Astrocyte of the cerebellum (primary cell): ENCODE measurements around the gene FOXP1.

Experiments
- DNase-seq: peaks from one replicate; pipeline ENCODE4 v3.0.0-alpha.2; 2011; ENCODE audit warnings: low read depth
- H3K4me3 ChIP-seq: 2 replicates; pipeline ENCODE4 v1.5.1; 2011; ENCODE audit warnings: mild to moderate bottlenecking, low read depth, low read length, moderate library complexity
- in situ Hi-C: cut with HindIII; loops from 2 replicates; pipeline ENCODE4 v1.10.0; 2017; ENCODE audit warnings: low sequenced_read_pairs
- TF ChIP-seq, protein P1 (sequence below): IDR thresholded peaks from 2 replicates; pipeline ENCODE4 v1.5.1; 2012; ENCODE audit warnings: low read length, low read depth, moderate library complexity, mild to moderate bottlenecking; ENCODE audit errors: missing control alignments

Gene FOXP1

DNA sequence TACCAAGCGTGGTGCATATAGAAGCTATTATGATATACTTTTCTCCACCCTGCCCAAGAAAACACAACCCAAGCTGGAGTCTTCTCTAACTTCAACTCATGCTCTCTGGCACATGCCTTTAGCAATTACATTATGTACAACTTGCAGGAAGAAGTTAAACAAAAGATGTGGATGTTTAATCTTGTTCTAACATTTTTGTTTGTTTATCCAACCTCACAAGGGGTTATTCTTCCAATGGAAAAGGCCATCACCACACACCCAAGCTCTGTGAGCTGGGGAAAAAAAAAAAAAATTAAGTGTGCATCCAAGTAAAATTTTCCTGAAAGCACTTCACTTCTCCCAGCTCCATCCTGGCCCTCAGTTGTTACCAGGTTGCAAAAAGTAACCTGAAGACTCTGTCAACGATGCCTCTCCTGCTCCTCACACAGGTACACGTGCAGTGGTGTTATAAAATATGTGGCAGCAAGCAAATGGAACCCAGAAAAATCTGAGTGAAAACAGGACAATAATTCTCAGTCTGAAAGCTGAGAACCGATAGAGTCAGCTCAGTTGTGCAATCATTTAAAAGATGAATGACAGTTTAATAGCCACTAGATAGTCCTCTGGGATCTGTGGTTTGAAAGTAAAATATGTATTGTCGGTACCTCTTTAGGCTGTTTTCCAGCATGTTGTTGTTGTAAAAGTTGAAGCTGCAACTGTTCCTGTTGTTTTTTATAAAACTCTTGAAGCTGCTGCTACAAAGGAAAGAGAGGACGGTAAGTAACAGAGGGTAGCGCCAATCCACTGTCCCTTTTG, 531.4 kb downstream of the FOXP1 start:
- H3K4me3 ChIP-seq, result no peak overlapping the region
- in situ Hi-C loops, result no loop called here
- TF ChIP-seq, protein P1, sequence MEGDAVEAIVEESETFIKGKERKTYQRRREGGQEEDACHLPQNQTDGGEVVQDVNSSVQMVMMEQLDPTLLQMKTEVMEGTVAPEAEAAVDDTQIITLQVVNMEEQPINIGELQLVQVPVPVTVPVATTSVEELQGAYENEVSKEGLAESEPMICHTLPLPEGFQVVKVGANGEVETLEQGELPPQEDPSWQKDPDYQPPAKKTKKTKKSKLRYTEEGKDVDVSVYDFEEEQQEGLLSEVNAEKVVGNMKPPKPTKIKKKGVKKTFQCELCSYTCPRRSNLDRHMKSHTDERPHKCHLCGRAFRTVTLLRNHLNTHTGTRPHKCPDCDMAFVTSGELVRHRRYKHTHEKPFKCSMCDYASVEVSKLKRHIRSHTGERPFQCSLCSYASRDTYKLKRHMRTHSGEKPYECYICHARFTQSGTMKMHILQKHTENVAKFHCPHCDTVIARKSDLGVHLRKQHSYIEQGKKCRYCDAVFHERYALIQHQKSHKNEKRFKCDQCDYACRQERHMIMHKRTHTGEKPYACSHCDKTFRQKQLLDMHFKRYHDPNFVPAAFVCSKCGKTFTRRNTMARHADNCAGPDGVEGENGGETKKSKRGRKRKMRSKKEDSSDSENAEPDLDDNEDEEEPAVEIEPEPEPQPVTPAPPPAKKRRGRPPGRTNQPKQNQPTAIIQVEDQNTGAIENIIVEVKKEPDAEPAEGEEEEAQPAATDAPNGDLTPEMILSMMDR, result no peak
- no peak for DNase-seq

DNA sequence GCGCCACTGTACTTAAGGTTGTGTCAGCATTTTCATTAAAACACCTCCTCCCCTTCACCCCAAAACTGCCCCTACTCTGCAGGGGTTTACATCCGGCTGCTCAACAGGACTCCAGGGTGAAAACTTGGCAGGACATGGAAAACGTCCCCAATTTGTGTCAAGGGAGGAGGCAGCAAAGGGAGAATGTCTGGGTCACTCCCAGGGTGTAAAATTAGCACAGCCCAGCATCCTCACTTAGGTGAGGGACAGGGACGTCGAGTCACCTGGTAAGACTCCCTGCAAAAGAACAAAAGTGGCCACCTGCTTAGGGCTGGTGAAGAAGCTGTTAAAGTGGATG, 532.3 kb downstream of the FOXP1 start:
- in situ Hi-C loops, result no loop called here
- TF ChIP-seq, protein P1, result no peak
- H3K4me3 ChIP-seq, result no peak overlapping the region
- no peak for DNase-seq

DNA sequence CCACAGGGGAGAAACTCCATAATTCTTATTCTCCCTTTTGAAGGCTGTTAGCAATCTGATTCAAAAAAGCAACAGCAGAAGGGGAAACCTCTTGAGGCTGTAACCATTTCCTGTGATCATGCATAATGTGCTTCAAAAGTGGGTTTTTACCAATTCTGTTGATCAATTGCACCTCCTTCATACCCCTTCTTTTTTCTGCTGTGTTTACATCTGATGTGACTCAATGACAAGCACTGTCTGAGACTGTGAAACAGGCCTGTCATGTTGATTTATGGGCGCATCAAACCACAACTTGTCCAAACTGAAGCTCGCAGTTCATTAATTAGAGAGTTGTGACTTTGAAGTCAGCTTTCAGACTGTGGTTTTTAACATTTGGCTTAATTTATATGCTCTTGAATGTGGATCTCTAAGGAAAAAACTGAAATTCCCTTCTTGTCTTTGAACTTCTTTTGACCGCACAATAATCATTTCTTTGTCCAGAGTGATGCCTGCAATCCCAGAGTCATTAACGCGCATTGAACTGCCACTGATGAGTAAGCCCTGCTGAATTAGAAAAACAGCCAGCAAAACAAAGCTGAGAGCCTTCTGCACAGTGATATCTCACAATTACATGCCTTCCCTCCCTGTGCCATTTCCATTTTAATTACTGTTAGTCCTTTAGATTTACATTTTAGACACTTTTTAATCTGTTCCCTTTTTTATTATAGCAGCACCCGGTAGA, 532.8 kb downstream of the FOXP1 start:
- TF ChIP-seq, protein P1, result no peak
- no peak overlapping the region for H3K4me3 ChIP-seq
- in situ Hi-C loops, result no loop called here
- DNase-seq, result peak; percentile 89

DNA sequence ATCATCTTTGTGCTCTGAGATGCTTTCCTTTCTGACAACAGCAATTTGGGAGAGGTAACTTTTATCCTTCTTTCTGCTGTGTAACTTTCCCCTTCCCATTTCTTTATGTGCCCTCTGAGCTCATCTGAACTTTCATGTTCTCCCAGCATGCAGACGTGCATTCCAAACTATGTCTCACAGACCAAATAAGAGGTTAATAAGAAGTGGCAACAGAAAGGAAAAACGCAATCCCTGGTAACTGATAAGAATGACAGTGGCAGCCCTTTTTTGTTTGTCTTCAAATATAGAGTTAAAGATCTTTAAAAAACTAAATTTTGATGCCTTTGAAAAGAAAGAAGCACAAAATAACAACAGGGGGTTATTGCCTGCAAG, 533.4 kb downstream of the FOXP1 start:
- in situ Hi-C loops, result no loop called here
- peak; percentile 61 for DNase-seq
- TF ChIP-seq, protein P1, result no peak

DNA sequence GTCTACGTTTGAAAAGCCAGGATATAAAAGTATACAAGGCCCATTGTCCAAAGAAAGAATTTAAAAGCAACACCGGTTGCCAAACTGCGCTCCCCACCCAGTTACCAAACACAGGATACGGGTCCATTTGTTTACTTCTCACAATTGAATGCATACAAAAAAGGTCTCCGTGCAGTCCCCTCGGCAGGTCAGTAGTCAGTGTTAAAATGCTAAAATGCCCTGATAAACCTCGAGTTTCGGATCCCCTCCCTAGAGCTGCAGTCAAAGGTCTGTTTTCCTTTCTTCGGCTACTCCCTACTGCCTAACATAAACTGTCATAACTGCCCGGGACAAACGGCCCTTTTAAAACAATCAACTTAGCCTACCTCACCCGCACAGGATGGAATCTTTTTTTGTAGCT, 534.6 kb downstream of the FOXP1 start:
- no peak for DNase-seq
- TF ChIP-seq, protein P1, result no peak
- in situ Hi-C loops, result no loop called here
- H3K4me3 ChIP-seq, result no peak overlapping the region

More for the DNA sequence above, 533.4 kb downstream of the FOXP1 start:
- H3K4me3 ChIP-seq, result no peak overlapping the region

DNA sequence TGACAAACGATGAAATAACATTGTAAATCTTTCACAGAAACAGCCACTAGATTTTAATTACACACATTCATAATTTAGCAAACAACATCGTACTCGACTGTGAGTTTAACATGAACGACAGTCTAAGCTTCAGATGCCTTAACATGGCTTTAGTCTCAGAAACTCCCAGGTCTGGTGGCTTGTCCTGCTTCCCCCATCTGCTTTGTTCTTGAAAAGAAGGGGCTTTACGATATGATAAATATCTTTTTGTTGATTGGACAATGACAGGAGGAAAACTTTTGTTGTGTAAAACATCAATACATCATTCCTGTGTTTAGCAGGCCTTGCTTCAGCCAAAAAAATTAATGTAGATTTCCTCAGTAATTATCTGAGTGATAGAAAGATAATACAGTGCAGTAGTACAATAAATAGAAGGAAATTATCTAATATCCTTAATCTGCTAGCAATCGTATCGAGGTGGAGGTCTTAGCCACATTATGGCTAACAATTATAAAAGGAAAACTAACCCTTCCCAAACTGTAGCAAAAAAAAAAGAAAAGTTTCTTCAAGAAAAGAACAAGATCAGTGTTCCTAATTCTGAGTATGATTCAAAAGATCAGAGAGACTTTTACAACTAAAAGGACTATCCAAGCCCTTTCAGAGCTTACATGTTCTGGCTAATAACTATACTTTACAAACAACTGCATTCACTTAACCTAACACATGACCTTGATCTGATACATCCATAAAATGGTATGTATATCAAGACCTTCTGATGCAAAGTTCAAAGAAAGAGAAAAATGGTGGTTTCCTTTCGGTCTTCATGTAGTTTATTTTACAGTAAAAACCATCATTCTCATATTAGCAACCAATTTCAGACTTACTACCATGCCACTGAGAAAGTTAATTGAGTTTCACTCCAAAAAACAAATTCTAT, 535.7 kb downstream of the FOXP1 start:
- DNase-seq, result no peak
- in situ Hi-C loops, result no loop called here
- H3K4me3 ChIP-seq, result no peak overlapping the region
- TF ChIP-seq, protein P1, result no peak
